Head of caudate nucleus (tissue), 42 donors: ENCODE measurements around the gene RASGRF1.
"Not testable (repeated sequence)": the region's sequence is repeated elsewhere in the genome, so short reads cannot be mapped to it uniquely, and the experiment has no call there.

Experiments
- DNase-seq, 42 donors: peaks; one replicate each; pipeline versions ENCODE4 v3.0.0 to v3.0.0-alpha.2; 2020 to 2021; ENCODE audit warnings: mixed read lengths in 7 of 42
- intact Hi-C: fragments of 100-400 bp; cut with DNase I; formaldehyde crosslinking; loops from one replicate; pipeline ENCODE4 v1.15.0; 2022

RASGRF1 gene

GRCh38 chr15:79090487-79091203, at the start of gene RASGRF1:
Gene RASGRF1 (minus strand): TSS chr15:79090780. CDS start chr15:79090498, 282 bp downstream.
- intact Hi-C loops = no loop called here
- peak in 35 of 42 donors; percentile 5 to 64 (median 35) for DNase-seq

GRCh38 chr15:79136434-79137046, 46.0 kb upstream of the RASGRF1 start:
- DNase-seq = no peak
- intact Hi-C loops = no loop called here

GRCh38 chr15:79133309-79133708, 42.7 kb upstream of the RASGRF1 start:
- intact Hi-C loops = no loop called here
- no peak for DNase-seq

GRCh38 chr15:79132770-79133169, 42.2 kb upstream of the RASGRF1 start:
- no peak for DNase-seq
- intact Hi-C loops = no loop called here

- intact Hi-C loops = no loop called here
- no peak for DNase-seq
Measured at GRCh38 chr15:79132361-79132760, 41.8 kb upstream of the RASGRF1 start.

- DNase-seq = no peak
- intact Hi-C loops = no loop called here
Measured at GRCh38 chr15:79130535-79131130, 40.1 kb upstream of the RASGRF1 start.

- intact Hi-C loops = no loop called here
- DNase-seq = no peak
Measured at GRCh38 chr15:79129235-79129634, 38.7 kb upstream of the RASGRF1 start.

GRCh38 chr15:79128556-79128955, 38.0 kb upstream of the RASGRF1 start:
- intact Hi-C loops = no loop called here
- DNase-seq = no peak

- intact Hi-C loops = no loop called here
- DNase-seq = no peak
Measured at GRCh38 chr15:79124388-79124787, 33.8 kb upstream of the RASGRF1 start.

- intact Hi-C loops = no loop called here
- DNase-seq = no peak
Measured at GRCh38 chr15:79122991-79123390, 32.4 kb upstream of the RASGRF1 start.

- intact Hi-C loops = no loop called here
- DNase-seq = no peak
Measured at GRCh38 chr15:79122391-79122790, 31.8 kb upstream of the RASGRF1 start.

- intact Hi-C loops = no loop called here
- no peak for DNase-seq
Measured at GRCh38 chr15:79121571-79121970, 31.0 kb upstream of the RASGRF1 start.

GRCh38 chr15:79117442-79118204, 27.0 kb upstream of the RASGRF1 start:
- intact Hi-C loops = no loop called here
- DNase-seq = no peak

GRCh38 chr15:79116771-79117170, 26.2 kb upstream of the RASGRF1 start:
- intact Hi-C loops = no loop called here
- DNase-seq = no peak

- DNase-seq = peak in 5 of 42 donors; percentile 14 to 37 (median 20)
- intact Hi-C loops = no loop called here
Measured at GRCh38 chr15:79115986-79116665, 25.5 kb upstream of the RASGRF1 start.

- intact Hi-C loops = no loop called here
- DNase-seq = no peak
Measured at GRCh38 chr15:79113831-79114230, 23.3 kb upstream of the RASGRF1 start.

- DNase-seq = peak in 1 of 42 donors; percentile 10
- intact Hi-C loops = not testable (repeated sequence)
Measured at GRCh38 chr15:79111404-79111803, 20.8 kb upstream of the RASGRF1 start.

GRCh38 chr15:79105141-79105540, 14.6 kb upstream of the RASGRF1 start:
- DNase-seq = peak in 1 of 42 donors; percentile 20
- intact Hi-C loops = no loop called here

GRCh38 chr15:79102595-79102994, 12.0 kb upstream of the RASGRF1 start:
- intact Hi-C loops = no loop called here
- peak in 4 of 42 donors; percentile 2 to 22 (median 5) for DNase-seq
